GM18507 (cell line): ENCODE results near the gene P2RX6.

Experiments
- DNase-seq: peaks from one replicate; pipeline ENCODE4 v3.0.0; 2011; ENCODE audit warnings: low read depth; ENCODE audit not compliant: insufficient read length; ENCODE audit errors: extremely low spot score
- FAIRE-seq: peaks from 2 replicates; lab custom pipeline; 2011; peaks lifted over from hg19 to GRCh38; lab: Jason Lieb, UNC

Gene P2RX6

DNA sequence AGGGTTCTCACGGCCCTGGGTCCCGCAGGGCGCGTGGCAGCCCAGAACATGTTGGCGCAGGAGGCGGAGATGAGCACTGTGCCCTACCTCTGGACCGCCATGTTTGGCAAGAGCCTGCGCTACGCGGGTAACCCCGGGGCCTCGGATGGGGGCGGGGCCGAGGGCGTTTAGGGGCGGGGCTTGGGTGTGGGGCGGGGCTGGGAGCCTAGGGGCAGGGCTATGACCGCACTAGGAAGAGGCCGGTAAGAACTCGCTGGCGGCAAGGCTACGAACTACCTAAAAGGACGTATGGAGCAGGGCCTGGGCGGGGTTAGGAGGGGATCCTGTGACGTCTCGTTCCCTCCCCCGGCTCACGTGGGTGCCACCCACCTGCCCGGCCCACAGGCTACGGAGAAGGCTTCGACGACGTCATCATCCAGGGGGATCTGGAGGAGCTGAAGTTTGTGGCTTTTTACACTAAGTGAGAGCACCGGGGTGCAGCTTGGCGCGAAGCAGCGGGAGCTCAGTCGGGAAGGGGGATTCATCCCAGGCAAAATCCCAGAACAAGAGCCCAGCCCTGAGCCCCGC, 35.6 kb upstream of the P2RX6 start:
- no peak for FAIRE-seq
- no peak for DNase-seq

- FAIRE-seq (no peak), DNase-seq (no peak)
These were observed 35.0 kb upstream of the P2RX6 start for GRCh38 chr22:20979940-20980453.

DNA sequence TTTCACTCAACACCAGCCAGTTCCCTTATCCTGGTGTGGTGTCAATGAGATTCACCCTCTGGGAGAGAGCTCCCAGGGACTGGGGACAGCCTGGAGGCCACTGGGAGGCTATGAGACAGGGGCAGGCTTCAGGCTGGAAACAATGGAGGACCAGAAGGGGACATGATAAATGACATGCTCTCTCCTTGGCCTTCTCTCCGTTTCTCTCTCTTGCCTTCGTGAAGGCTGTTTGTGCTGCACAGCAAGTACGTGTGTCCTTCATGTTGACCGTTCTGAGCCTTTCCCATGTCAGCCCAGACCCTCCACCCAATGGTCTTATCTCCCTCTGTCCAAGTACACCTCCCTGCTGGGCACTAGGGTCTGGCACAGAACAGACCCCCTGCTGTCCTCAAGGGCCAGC, 34.4 kb upstream of the P2RX6 start:
- no peak for DNase-seq
- FAIRE-seq: no peak

DNA sequence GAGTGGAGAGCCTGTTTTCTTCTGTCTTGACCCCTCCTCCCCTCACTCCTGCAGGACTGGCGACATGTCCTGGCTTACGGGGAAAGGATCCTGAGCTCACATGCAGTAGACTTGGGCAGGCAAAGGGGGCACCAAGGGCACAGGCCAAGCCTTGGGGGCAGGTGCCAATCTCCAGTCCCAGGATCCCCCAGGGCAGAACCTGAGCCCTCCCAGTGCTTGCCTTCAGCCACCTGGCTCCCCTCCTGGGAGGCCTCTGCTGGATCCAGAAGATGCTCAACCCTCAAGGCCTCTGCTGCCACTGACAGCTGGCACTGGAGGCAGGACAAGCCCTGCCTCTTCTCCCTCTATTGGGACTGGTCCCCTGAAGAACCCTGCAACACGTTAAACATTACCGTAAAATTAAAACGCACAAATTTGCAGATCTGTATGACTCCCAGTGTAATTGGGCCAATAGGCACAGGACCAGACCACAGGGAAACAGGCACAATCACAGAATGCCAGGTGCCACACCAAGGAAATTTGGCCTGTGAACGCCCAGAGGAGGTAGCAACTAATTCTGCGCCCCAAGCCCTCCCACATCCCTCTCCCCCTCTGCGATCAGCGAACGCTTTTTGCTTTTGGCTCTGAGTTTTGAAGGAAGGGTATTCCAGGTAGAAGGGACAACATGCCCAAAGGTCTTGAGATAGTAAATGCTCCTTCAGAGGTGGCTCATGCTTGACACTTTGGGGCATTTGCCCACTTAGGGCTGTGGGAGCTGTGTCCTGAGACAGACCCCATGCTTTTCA, 33.8 kb upstream of the P2RX6 start:
- FAIRE-seq (no peak), DNase-seq (no peak)

- FAIRE-seq: peak; percentile 93
- DNase-seq: peak; percentile 82
These were observed 33.0 kb upstream of the P2RX6 start, which contains the start of gene LZTR1 for GRCh38 chr22:20981787-20982562. Gene LZTR1 (plus strand): TSS chr22:20982297. CDS start chr22:20982372, 75 bp downstream.

DNA sequence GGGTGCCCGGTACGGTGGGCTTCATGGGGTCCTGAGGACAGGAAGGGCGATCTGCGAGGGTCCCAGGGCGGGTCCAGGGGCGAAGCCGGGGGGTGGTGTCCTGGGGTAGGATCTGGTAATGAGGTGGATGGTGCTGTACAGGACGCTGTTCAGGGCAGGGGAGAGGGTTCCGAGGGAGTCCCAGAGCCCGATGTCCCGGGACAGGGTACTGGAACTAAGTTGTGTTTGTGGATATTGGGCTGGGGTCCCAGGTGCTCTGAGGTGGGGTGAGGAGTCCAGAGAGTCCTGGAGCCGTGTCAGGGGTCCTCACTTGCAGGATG, 32.4 kb upstream of the P2RX6 start:
- no peak for DNase-seq
- FAIRE-seq: no peak

DNA sequence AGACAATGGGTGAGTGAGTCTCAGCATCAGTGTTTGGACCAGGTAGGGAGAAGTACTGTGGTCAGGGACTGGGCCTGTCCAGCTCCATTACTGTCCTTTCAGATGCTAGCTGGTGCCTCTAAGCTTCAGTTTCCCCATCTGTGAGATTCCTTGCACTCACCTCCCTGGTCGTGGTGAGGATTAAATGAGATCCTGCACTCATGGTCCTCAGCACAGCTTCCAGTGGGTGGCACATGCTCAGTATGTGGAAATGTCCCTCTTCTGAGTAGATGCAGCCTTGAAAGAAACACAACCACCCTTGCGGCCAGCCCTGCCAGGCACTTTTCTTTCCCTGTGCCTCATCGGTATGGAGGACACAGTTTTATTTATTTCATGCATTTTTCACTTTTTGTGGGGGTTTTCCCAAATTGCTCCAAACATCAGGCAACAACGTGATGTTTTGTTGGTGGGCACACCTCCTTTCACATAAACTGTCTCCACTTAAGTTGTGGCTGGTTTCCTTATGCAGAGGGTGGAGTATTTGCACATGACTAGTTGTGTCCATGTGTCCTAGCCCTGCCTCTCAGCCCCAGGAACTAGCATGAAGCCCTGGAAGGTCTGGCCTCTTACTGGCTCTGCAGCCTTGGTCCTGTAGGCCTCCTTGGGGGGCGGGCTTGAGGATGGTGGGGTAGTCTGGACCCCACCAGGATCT, 31.7 kb upstream of the P2RX6 start:
- FAIRE-seq: no peak

DNA sequence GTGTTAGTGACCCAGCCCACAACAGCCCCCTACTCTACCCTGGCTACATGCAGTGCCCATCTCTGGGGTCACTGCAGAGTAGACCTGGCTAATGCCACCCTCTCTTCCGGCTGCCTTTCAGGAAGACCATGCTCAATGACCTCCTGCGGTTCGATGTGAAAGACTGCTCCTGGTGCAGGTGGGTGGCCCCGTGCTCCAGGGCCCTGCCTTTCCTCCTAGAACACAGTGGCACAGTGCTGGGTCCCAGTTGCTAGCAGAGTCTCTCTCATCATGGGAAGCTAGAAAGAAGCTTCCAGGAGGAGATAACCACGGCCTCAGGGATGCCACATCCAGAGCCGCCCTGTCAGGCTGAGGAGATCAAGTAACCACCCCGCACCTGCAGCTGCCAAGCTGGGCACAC, 29.2 kb upstream of the P2RX6 start:
- DNase-seq (no peak), FAIRE-seq (no peak)

More for the DNA sequence above, 31.7 kb upstream of the P2RX6 start:
- no peak for DNase-seq

DNA sequence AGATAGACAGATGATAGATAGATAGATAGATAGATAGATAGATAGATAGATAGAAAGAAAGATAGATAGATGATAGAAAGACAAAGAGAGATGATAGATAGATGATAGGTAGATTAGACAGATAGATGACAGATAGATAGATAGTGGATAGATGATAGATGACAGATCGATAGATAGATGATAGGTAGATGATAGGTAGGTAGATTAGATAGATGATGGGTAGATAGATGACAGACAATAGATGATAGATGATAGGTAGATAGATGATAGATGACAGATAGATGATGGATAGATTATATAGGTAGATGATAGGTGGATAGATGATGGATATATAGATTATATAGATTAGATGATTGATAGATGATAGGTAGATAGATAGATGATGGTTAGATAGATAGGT, 28.6 kb upstream of the P2RX6 start:
- FAIRE-seq: no peak
- DNase-seq: no peak

GRCh38 chr22:20987375-20987774, 27.6 kb upstream of the P2RX6 start:
- FAIRE-seq (no peak), DNase-seq (no peak)

DNA sequence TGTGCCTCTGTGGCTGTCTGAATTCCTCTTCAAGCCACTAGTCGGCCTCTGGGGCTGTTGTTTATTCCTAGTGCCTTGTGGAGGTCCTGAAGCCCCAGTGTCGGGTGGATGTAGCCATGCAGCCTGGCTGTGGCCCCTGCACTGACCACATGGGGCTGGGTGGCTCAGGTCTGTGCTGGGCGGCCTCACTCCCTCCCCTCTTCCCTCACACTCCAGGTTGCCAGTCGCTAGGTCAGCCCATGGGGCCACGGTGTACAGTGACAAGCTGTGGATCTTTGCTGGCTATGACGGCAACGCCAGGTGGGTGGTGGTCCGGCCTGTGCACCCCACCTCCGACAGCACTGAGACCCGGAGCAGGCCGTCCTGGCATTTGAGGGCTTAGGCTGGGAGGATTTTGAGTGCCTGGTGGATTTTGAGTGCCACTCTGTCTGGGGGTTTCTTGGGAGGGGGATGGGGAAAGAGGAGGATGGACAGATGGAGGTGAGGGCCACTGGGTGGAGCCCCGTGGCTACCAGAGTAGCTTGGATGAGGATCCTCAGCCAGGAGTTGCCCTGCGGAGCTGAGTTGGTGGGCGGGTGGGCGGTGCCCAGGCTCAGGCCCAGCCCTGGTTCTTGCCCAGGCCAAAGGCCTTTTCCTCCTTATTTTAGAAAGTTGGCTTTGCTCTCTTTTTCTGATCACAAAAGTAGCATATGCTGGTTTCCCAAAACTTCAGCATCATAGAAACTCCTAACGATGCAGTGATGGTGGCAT, 26.2 kb upstream of the P2RX6 start:
- DNase-seq: no peak
- FAIRE-seq: no peak

- DNase-seq: no peak
- FAIRE-seq: no peak
These were observed 25.4 kb upstream of the P2RX6 start for GRCh38 chr22:20989323-20990138.

- FAIRE-seq (no peak), DNase-seq (no peak)
These were observed 24.5 kb upstream of the P2RX6 start for GRCh38 chr22:20990184-20991180.

GRCh38 chr22:20991252-20992055, 23.5 kb upstream of the P2RX6 start:
- FAIRE-seq: no peak
- no peak for DNase-seq

- FAIRE-seq (no peak), DNase-seq (no peak)
These were observed 22.9 kb upstream of the P2RX6 start for GRCh38 chr22:20992056-20992442.

DNA sequence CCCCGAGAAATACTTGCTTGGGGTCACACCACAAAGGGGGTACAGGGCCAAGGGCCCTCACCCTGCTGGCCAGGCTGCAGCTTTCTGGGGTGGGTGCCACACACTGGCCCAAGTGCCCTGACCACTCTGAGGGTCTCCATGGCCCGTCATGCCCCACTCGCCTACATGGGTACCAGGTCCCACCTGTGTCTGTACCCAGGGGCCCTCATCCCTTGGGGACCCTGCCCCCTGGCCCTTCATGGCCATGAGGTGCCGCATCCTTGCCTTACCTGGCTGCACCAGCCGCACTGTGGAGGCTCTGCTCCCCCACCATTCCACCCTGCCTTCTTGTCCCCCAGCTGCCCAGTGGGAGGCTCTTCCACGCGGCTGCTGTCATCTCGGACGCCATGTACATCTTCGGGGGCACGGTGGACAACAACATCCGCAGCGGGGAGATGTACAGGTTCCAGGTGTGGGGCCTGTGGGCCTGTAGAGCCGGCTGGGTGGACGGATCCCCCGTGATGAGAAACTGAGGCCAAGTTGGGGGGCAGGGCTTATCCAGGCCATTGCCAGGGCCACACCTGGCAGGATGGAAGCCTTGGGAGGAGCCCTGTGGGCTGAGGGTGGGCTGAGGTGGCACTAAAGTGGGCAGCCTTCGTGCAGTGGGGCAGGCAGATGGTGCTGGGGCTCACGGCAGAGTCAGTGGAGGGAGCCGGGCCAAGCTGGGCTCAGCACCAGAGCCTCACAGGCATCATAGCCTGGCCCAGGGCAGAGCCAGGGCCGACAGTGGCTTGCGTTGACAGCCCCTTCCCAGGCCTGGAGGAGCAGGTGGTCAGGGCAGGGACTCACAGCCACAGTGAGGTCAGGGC, 22.3 kb upstream of the P2RX6 start:
- FAIRE-seq (no peak), DNase-seq (no peak)
